H9 (cell line): ENCODE measurements around the gene HOXA4. TPM values are rescaled to one million over a fixed set of nuclear protein-coding genes. Genes with fewer than 3 reads are reported as not detected.

ENCODE experiments used
- DNase-seq: peaks from one replicate; pipeline ENCODE4 v3.0.0-alpha.2; 2017
- H2AFZ ChIP-seq: one replicate; pipeline ENCODE4 v1.6.1; 2013; ENCODE audit warnings: mild to moderate bottlenecking, low read length, control low read depth, moderate library complexity
- H2AK5ac ChIP-seq: 2 replicates; pipeline ENCODE4 v1.6.1; 2013; ENCODE audit warnings: low read length, control low read depth, mixed read lengths; ENCODE audit not compliant: insufficient read length
- H2BK120ac ChIP-seq: one replicate; pipeline ENCODE4 v1.6.1; 2013; ENCODE audit warnings: low read depth, mild to moderate bottlenecking, low read length, control low read depth, inconsistent platforms; ENCODE audit not compliant: poor library complexity, severe bottlenecking
- H2BK12ac ChIP-seq: 2 replicates; pipeline ENCODE4 v1.6.1; 2013; ENCODE audit warnings: low read length, control low read depth, mixed read lengths, low read depth; ENCODE audit not compliant: insufficient read length
- H2BK15ac ChIP-seq: 2 replicates; pipeline ENCODE4 v1.6.1; 2013; ENCODE audit warnings: low read depth, low read length, control low read depth
- H2BK20ac ChIP-seq: one replicate; pipeline ENCODE4 v1.6.1; 2013; ENCODE audit warnings: low read depth, mild to moderate bottlenecking, low read length, control low read depth, inconsistent platforms; ENCODE audit not compliant: poor library complexity, severe bottlenecking
- H2BK5ac ChIP-seq: 2 replicates; pipeline ENCODE4 v1.6.1; 2013; ENCODE audit warnings: low read length, control low read depth, mixed read lengths; ENCODE audit not compliant: insufficient read length
- H3K14ac ChIP-seq: 2 replicates; pipeline ENCODE4 v1.6.1; 2013; ENCODE audit warnings: low read length, control low read depth; ENCODE audit not compliant: insufficient read depth
- H3K18ac ChIP-seq: 2 replicates; pipeline ENCODE4 v1.6.1; 2013; ENCODE audit warnings: low read depth, mild to moderate bottlenecking, mixed read lengths, low read length, control low read depth; ENCODE audit not compliant: insufficient read length
- H3K23ac ChIP-seq: 2 replicates; pipeline ENCODE4 v1.6.1; 2013; ENCODE audit warnings: low read length, control low read depth, mixed read lengths, low read depth; ENCODE audit not compliant: insufficient read length
- H3K23me2 ChIP-seq: 2 replicates; pipeline ENCODE4 v1.6.1; 2013; ENCODE audit warnings: low read depth, mild to moderate bottlenecking, mixed read lengths, low read length, control low read depth; ENCODE audit not compliant: insufficient read length, poor library complexity, severe bottlenecking
- H3K27ac ChIP-seq: 2 replicates; pipeline ENCODE4 v1.5.1; 2013; ENCODE audit warnings: low read length, control low read depth, mixed read lengths, low read depth; ENCODE audit not compliant: insufficient read length
- H3K27me3 ChIP-seq: 2 replicates; pipeline ENCODE4 v1.6.1; 2013; ENCODE audit warnings: low read length, control low read depth, inconsistent platforms; ENCODE audit not compliant: insufficient read depth
- H3K4ac ChIP-seq: 2 replicates; pipeline ENCODE4 v1.6.1; 2013; ENCODE audit warnings: low read depth, mild to moderate bottlenecking, control low read depth, inconsistent platforms, low read length, moderate library complexity
- H3K4me1 ChIP-seq: 2 replicates; pipeline ENCODE4 v1.6.1; 2013; ENCODE audit warnings: low read length, control low read depth, inconsistent platforms; ENCODE audit not compliant: insufficient read depth
- H3K4me2 ChIP-seq: 2 replicates; pipeline ENCODE4 v1.6.1; 2013; ENCODE audit warnings: low read length, control low read depth, mixed read lengths; ENCODE audit not compliant: insufficient read length, insufficient read depth
- H3K56ac ChIP-seq: 2 replicates; pipeline ENCODE4 v1.6.1; 2013; ENCODE audit warnings: low read depth, mild to moderate bottlenecking, mixed read lengths, low read length, control low read depth; ENCODE audit not compliant: insufficient read length
- H3K79me1 ChIP-seq: 2 replicates; pipeline ENCODE4 v1.6.1; 2013; ENCODE audit warnings: low read depth, mild to moderate bottlenecking, moderate library complexity, low read length, control low read depth, inconsistent platforms; ENCODE audit not compliant: insufficient read depth, poor library complexity, severe bottlenecking
- H3K79me2 ChIP-seq: 2 replicates; pipeline ENCODE4 v1.6.1; 2013; ENCODE audit warnings: low read length, control low read depth, inconsistent platforms; ENCODE audit not compliant: insufficient read depth
- H3K9ac ChIP-seq: 2 replicates; pipeline ENCODE4 v1.6.1; 2013; ENCODE audit warnings: low read length, control low read depth, mixed read lengths; ENCODE audit not compliant: insufficient read length; ENCODE audit errors: extremely low read depth
- H3K9me3 ChIP-seq: one replicate; pipeline ENCODE4 v1.6.1; 2013; ENCODE audit warnings: low read depth, low read length, inconsistent platforms; ENCODE audit not compliant: control insufficient read depth
- H3T11ph ChIP-seq: one replicate; pipeline ENCODE4 v1.6.1; 2013; ENCODE audit warnings: mild to moderate bottlenecking, low read length, control low read depth, inconsistent platforms
- H4K20me1 ChIP-seq: one replicate; pipeline ENCODE4 v1.6.1; 2013; ENCODE audit not compliant: control insufficient read depth, insufficient read length, insufficient read depth
- H4K5ac ChIP-seq: 2 replicates; pipeline ENCODE4 v1.6.1; 2013; ENCODE audit warnings: low read depth, mild to moderate bottlenecking, mixed read lengths, low read length, control low read depth; ENCODE audit not compliant: insufficient read length
- H4K8ac ChIP-seq: replicated peaks from 2 replicates; pipeline ENCODE4 v1.6.1; 2013; ENCODE audit warnings: low read length, control low read depth, mixed read lengths, low read depth; ENCODE audit not compliant: insufficient read length
- H4K91ac ChIP-seq: 2 replicates; pipeline ENCODE4 v1.6.1; 2013; ENCODE audit warnings: low read depth, mild to moderate bottlenecking, moderate library complexity, mixed read lengths, low read length, control low read depth; ENCODE audit not compliant: insufficient read length
- H3K27ac Mint-ChIP-seq, 3 experiments: 2 replicates in 2 of 3; 3 replicates in 1 of 3; pipeline ENCODE4 v1.8.0; 2020 to 2021; ENCODE audit warnings: mixed read lengths in 3 of 3, mild to moderate bottlenecking in 1 of 3, moderate library complexity in 1 of 3
- H3K27me3 Mint-ChIP-seq: 2 replicates; pipeline ENCODE4 v1.8.0; 2021; ENCODE audit warnings: low read depth, mild to moderate bottlenecking, moderate library complexity, mixed read lengths
- H3K36me3 Mint-ChIP-seq, 3 experiments: 2 replicates in 2 of 3; 3 replicates in 1 of 3; pipeline ENCODE4 v1.8.0; 2020 to 2021; ENCODE audit warnings: low read depth in 3 of 3, mixed read lengths in 3 of 3; ENCODE audit not compliant: insufficient read depth in 1 of 3
- H3K4me1 Mint-ChIP-seq, 2 experiments: 2 replicates each; pipeline ENCODE4 v1.8.0; 2020; ENCODE audit warnings: mixed read lengths in 2 of 2
- H3K4me3 Mint-ChIP-seq, 2 experiments: 2 replicates in 1 of 2; 3 replicates in 1 of 2; pipeline ENCODE4 v1.8.0; 2020 to 2021; ENCODE audit warnings: mild to moderate bottlenecking in 2 of 2, mixed read lengths in 2 of 2, moderate library complexity in 1 of 2
- H3K9me3 Mint-ChIP-seq, 2 experiments: 2 replicates in 1 of 2; 3 replicates in 1 of 2; pipeline ENCODE4 v1.8.0; 2020; ENCODE audit warnings: mild to moderate bottlenecking in 2 of 2, mixed read lengths in 2 of 2, moderate library complexity in 1 of 2
- WGBS: extraction: QIAGEN DNeasy Blood & Tissue Kit; methylation state at CpG from one replicate; pipeline ENCODE4 v1.1.7; 2013; ENCODE audit warnings: missing lambda C conversion rate, low lambda C conversion rate, mixed read lengths; ENCODE audit not compliant: insufficient read length; ENCODE audit errors: extremely low coverage; 5-methylcytosine and 5-hydroxymethylcytosine counted together
- total RNA-seq: library from RNA; stranded (reverse); gene quantifications from 2 replicates; pipeline ENCODE4 v1.2.1, GENCODE V29; 2021
- TF ChIP-seq, protein P1 (sequence below): fragments of 200-600 bp; sonication (generic); conservative IDR thresholded peaks from 3 replicates; pipeline ENCODE4 v1.8.0; 2021; ENCODE audit warnings: antibody characterized with exemption, mild to moderate bottlenecking

Gene HOXA4
- total RNA-seq, 1 experiment from 2014 or later = not detected

DNA sequence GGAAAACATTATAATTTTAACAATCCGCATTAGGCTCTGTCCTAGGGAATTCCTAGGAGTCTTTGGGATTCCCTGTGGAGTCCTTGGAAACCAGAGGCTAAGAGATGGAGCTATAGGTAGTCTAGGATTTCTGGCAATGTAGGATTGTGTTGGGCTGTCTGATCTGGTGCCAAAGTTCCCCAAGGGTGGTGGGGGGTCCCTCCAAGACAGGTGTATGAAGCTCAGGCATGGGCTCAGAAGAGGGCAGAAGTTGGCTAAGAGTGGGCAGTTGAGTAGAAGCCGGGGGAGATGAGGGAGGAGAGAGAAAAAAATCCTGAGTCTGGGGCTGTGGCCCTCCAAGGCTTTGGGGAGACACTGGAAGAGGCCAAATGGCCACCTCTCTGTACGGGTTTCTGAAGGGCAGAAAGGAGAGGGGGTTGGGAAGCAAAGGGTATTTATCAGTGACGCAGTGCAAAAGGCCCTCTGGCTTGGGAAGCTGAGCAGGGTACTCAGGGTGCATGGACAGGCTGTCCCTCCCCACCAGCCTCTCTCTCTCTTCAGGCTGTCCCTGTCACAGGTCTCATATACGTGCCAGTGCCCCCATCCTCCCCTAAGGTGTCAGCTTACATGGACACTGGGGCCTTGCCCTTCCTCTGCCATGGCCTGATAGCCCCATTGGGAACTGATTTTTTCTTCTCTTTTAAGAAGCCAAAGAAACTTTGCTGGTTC, 16.1 kb upstream of the HOXA4 start:
- Histone ChIP-seq H2BK12ac (no peak overlapping the region), H2AK5ac (no peak overlapping the region), H3K4me2 (no peak overlapping the region), H2AFZ (no peak overlapping the region), H3K9me3 (no peaks in the 10 kb centered on the region), H2BK120ac (no peak overlapping the region), H3T11ph (no peak overlapping the region), H2BK20ac (no peak overlapping the region), H3K79me1 (no peaks in the 10 kb centered on the region), H3K18ac (no peak overlapping the region), H3K79me2 (no peaks in the 10 kb centered on the region), H3K14ac (no peak overlapping the region), H4K91ac (no peak overlapping the region), H2BK15ac (no peak overlapping the region; the same call in 1 of the 2 replicates), H3K27ac (no peak overlapping the region), H3K23me2 (peaks cover 14% of the 10 kb centered on the region), H3K4me1 (no peaks in the 10 kb centered on the region), H4K20me1 (no peaks in the 10 kb centered on the region), H4K5ac (no peak overlapping the region), H2BK5ac (no peak overlapping the region), H3K4ac (no peak overlapping the region), H4K8ac (no peak overlapping the region), H3K9ac (no peak overlapping the region), H3K27me3 (peaks cover 94% of the 10 kb centered on the region), H3K23ac (no peak overlapping the region), H3K56ac (no peak overlapping the region)
- Mint-ChIP-seq H3K36me3 (no peaks in the 10 kb centered on the region; a peak in 3 of 7 replicates), H3K9me3 (peaks cover 21 to 25% of the 10 kb centered on the region in 2 experiments), H3K27me3 (peaks cover 100% of the 10 kb centered on the region), H3K4me3 (no peak overlapping the region), H3K27ac (no peak overlapping the region), H3K4me1 (peaks cover 15 to 34% of the 10 kb centered on the region in 2 experiments)
- no CpG with 5 or more reads among the region's 5 CpGs for WGBS
- TF ChIP-seq, protein P1, sequence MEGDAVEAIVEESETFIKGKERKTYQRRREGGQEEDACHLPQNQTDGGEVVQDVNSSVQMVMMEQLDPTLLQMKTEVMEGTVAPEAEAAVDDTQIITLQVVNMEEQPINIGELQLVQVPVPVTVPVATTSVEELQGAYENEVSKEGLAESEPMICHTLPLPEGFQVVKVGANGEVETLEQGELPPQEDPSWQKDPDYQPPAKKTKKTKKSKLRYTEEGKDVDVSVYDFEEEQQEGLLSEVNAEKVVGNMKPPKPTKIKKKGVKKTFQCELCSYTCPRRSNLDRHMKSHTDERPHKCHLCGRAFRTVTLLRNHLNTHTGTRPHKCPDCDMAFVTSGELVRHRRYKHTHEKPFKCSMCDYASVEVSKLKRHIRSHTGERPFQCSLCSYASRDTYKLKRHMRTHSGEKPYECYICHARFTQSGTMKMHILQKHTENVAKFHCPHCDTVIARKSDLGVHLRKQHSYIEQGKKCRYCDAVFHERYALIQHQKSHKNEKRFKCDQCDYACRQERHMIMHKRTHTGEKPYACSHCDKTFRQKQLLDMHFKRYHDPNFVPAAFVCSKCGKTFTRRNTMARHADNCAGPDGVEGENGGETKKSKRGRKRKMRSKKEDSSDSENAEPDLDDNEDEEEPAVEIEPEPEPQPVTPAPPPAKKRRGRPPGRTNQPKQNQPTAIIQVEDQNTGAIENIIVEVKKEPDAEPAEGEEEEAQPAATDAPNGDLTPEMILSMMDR = no peak
- no peak for DNase-seq
